Measurements from ENCODE around the gene SEMA7A.

Gene SEMA7A

GRCh38 chr15:74396445-74397238 is 37.1 kb downstream of the SEMA7A start:
- no peak for TF ChIP-seq CTCF (conservative IDR thresholded peaks at IDR 0.05; ENCODE audit: low read length)
- DNase-seq (ENCODE audit: low read depth), result peak; percentile 53
- no peak overlapping the region for H3K4me3 ChIP-seq (ENCODE audit: low read length)

- DNase-seq (ENCODE audit: low read depth), result no peak
- TF ChIP-seq CTCF (conservative IDR thresholded peaks at IDR 0.05; ENCODE audit: low read length), result no peak
- H3K4me3 ChIP-seq (ENCODE audit: low read length), result no peak overlapping the region
Measured at GRCh38 chr15:74396146-74396438, 37.7 kb downstream of the SEMA7A start.

- no peak overlapping the region for H3K4me3 ChIP-seq (ENCODE audit: low read length)
- DNase-seq (ENCODE audit: low read depth), result no peak
- no peak for TF ChIP-seq CTCF (conservative IDR thresholded peaks at IDR 0.05; ENCODE audit: low read length)
Measured at GRCh38 chr15:74395319-74396145, 38.2 kb downstream of the SEMA7A start.

GRCh38 chr15:74394090-74394846 is 39.5 kb downstream of the SEMA7A start:
- H3K4me3 ChIP-seq (ENCODE audit: low read length), result no peak overlapping the region
- TF ChIP-seq CTCF (conservative IDR thresholded peaks at IDR 0.05; ENCODE audit: low read length), result no peak
- DNase-seq (ENCODE audit: low read depth), result no peak

- TF ChIP-seq CTCF (conservative IDR thresholded peaks at IDR 0.05; ENCODE audit: low read length), result no peak
- DNase-seq (ENCODE audit: low read depth), result no peak
- H3K4me3 ChIP-seq (ENCODE audit: low read length), result no peak overlapping the region
Measured at GRCh38 chr15:74393423-74393822, 40.3 kb downstream of the SEMA7A start.

GRCh38 chr15:74392902-74393301 is 40.9 kb downstream of the SEMA7A start:
- H3K4me3 ChIP-seq (ENCODE audit: low read length), result no peak overlapping the region
- no peak for TF ChIP-seq CTCF (conservative IDR thresholded peaks at IDR 0.05; ENCODE audit: low read length)
- no peak for DNase-seq (ENCODE audit: low read depth)
